HEK293 (cell line): ENCODE measurements around the gene CCDC85C.
A peak's percentile ranks its signal among the peaks of the same experiment; 100 is the strongest.

ENCODE experiments used
- CTCF ChIA-PET: fragments of 350-600 bp; formaldehyde crosslinking; extraction: SDS; loops from one replicate; lab custom pipeline; 2021; ENCODE audit warnings: antibody characterized with exemption; lab: Yijun Ruan, JAX
- POLR2A ChIA-PET: fragments of 300-600 bp; formaldehyde crosslinking; extraction: SDS; loops from one replicate; lab custom pipeline; 2020; ENCODE audit warnings: antibody characterized with exemption, inconsistent platforms; lab: Yijun Ruan, JAX
- H3K27ac ChIP-seq: fragments of 200-500 bp; sonication (Bioruptor generic); 2 replicates; pipeline ENCODE4 v1.5.1; 2014; ENCODE audit warnings: low read depth, low read length, control low read depth, inconsistent platforms; ENCODE audit errors: extremely low read depth
- H3K36me3 ChIP-seq, 2 experiments: fragments of 200-500 bp in 1 of 2; sonication (Bioruptor generic) in 1 of 2; 1 replicate in 1 of 2; 2 replicates in 1 of 2; pipeline ENCODE4 v1.5.1; 2014 to 2017; ENCODE audit warnings: inconsistent platforms in 2 of 2, low read length in 2 of 2; ENCODE audit not compliant: control insufficient read depth in 2 of 2, insufficient read depth in 1 of 2
- H3K4me1 ChIP-seq: fragments of 200-500 bp; sonication (Bioruptor generic); 2 replicates; pipeline ENCODE4 v1.5.1; 2014; ENCODE audit warnings: mild to moderate bottlenecking, low read length, inconsistent platforms; ENCODE audit not compliant: control insufficient read depth, insufficient read depth
- H3K4me3 ChIP-seq: 2 replicates; pipeline ENCODE4 v1.5.1; 2011; ENCODE audit warnings: low read depth, mild to moderate bottlenecking, control low read depth, low read length, moderate library complexity
- H3K9me3 ChIP-seq: fragments of 200-500 bp; sonication (Bioruptor generic); 2 replicates; pipeline ENCODE4 v1.5.1; 2014; ENCODE audit warnings: low read depth, low read length, inconsistent platforms; ENCODE audit not compliant: control insufficient read depth, insufficient read depth
- AEBP2 ChIP-seq: fragments of 450-650 bp; formaldehyde crosslinking; IDR thresholded peaks from 2 replicates; pipeline ENCODE4 v1.5.1; 2016; ENCODE audit warnings: missing biosample characterization, missing genetic modification characterization, borderline replicate concordance
- GLI4 ChIP-seq: fragments of 450-650 bp; formaldehyde crosslinking; IDR thresholded peaks from 2 replicates; pipeline ENCODE4 v1.5.1; 2016; ENCODE audit warnings: missing biosample characterization, missing genetic modification characterization
- GLIS1 ChIP-seq: fragments of 450-650 bp; formaldehyde crosslinking; IDR thresholded peaks from 2 replicates; pipeline ENCODE4 v1.5.1; 2016; ENCODE audit warnings: missing biosample characterization, missing genetic modification characterization
- INSM2 ChIP-seq: fragments of 450-650 bp; formaldehyde crosslinking; IDR thresholded peaks from 2 replicates; pipeline ENCODE4 v1.5.1; 2016; ENCODE audit warnings: missing biosample characterization, missing genetic modification characterization
- MYNN ChIP-seq: fragments of 450-650 bp; formaldehyde crosslinking; IDR thresholded peaks from 2 replicates; pipeline ENCODE4 v1.5.1; 2016; ENCODE audit warnings: missing biosample characterization, missing genetic modification characterization, borderline replicate concordance
- PRDM1 ChIP-seq: fragments of 450-650 bp; formaldehyde crosslinking; IDR thresholded peaks from 2 replicates; pipeline ENCODE4; 2016; ENCODE audit warnings: missing biosample characterization, missing genetic modification characterization
- REPIN1 ChIP-seq: fragments of 450-650 bp; formaldehyde crosslinking; IDR thresholded peaks from 2 replicates; pipeline ENCODE4 v1.5.1; 2017; ENCODE audit warnings: missing biosample characterization, missing genetic modification characterization, low read depth
- SCRT2 ChIP-seq: fragments of 450-650 bp; formaldehyde crosslinking; IDR thresholded peaks from 2 replicates; pipeline ENCODE4 v1.5.1; 2016; ENCODE audit warnings: missing biosample characterization, missing genetic modification characterization
- SP7 ChIP-seq: fragments of 450-650 bp; formaldehyde crosslinking; IDR thresholded peaks from 2 replicates; pipeline ENCODE4 v1.5.1; 2016; ENCODE audit warnings: missing biosample characterization, missing genetic modification characterization
- ZBTB17 ChIP-seq: fragments of 450-650 bp; formaldehyde crosslinking; IDR thresholded peaks from 2 replicates; pipeline ENCODE4 v1.5.1; 2016; ENCODE audit warnings: missing biosample characterization, missing genetic modification characterization
- ZBTB44 ChIP-seq: fragments of 450-650 bp; IDR thresholded peaks from 2 replicates; pipeline ENCODE4 v1.5.1; 2018; ENCODE audit warnings: missing biosample characterization, mild to moderate bottlenecking, missing genetic modification characterization
- ZIC2 ChIP-seq: fragments of 450-650 bp; formaldehyde crosslinking; IDR thresholded peaks from 2 replicates; pipeline ENCODE4 v1.5.1; 2016; ENCODE audit warnings: missing biosample characterization, missing genetic modification characterization
- ZNF157 ChIP-seq: fragments of 450-650 bp; formaldehyde crosslinking; IDR thresholded peaks from 2 replicates; pipeline ENCODE4 v1.5.1; 2016; ENCODE audit warnings: missing biosample characterization, missing genetic modification characterization
- ZNF174 ChIP-seq: fragments of 450-650 bp; formaldehyde crosslinking; IDR thresholded peaks from 2 replicates; pipeline ENCODE4 v1.5.0; 2017; ENCODE audit warnings: missing biosample characterization, mild to moderate bottlenecking, missing genetic modification characterization
- ZNF26 ChIP-seq: fragments of 450-650 bp; formaldehyde crosslinking; IDR thresholded peaks from 2 replicates; pipeline ENCODE4 v1.5.1; 2016; ENCODE audit warnings: missing biosample characterization, missing genetic modification characterization
- ZNF366 ChIP-seq: fragments of 450-650 bp; formaldehyde crosslinking; conservative IDR thresholded peaks from 2 replicates; pipeline ENCODE4 v1.5.1; 2016; ENCODE audit warnings: missing biosample characterization, missing genetic modification characterization
- ZNF404 ChIP-seq: fragments of 450-650 bp; formaldehyde crosslinking; IDR thresholded peaks from 2 replicates; pipeline ENCODE4 v1.5.1; 2017; ENCODE audit warnings: missing biosample characterization, missing genetic modification characterization
- ZNF423 ChIP-seq: fragments of 450-650 bp; formaldehyde crosslinking; IDR thresholded peaks from 2 replicates; pipeline ENCODE4 v1.5.1; 2016; ENCODE audit warnings: missing biosample characterization, missing genetic modification characterization
- ZNF654 ChIP-seq: fragments of 450-650 bp; formaldehyde crosslinking; IDR thresholded peaks from 2 replicates; pipeline ENCODE4 v1.5.1; 2016; ENCODE audit warnings: low read depth, missing biosample characterization, missing genetic modification characterization

Gene CCDC85C

DNA sequence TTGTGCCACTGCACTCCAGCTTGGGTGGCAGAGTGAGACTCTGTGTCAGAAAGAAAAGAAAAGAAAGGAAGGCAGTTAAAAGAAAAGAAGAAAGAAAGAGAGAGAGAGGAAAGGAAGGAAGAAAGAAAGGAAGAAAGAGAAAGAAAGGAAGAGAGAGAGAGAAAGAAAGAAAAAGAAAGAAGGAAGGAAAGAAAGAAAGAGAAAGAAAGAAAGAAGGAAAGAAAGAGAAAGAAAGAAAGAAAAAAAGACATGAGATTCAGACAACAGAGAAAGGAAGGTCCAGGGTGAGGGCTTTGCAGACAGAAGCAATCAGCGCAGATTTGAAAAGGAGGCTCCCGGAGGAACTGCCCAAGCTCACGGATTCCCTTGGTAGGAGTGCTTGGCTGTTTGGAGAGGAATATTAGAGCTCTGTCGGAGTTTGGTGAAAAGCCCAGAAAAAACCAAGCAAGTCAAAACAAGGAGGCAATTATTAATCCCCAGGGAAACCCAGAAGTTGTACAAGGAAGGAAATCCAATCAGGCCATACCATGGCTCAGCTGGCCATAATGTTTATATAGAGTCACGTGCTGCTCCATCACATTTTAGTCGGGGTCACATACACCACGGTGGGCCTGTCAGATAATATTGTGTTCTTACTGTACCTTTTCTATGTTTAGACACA is 11.6 kb upstream of the CCDC85C start:
- TF ChIP-seq PRDM1 (tag by site-specific recombination): peak; percentile 95
- TF ChIP-seq ZNF366 (tag by site-specific recombination): peak; percentile 95
- peak; percentile 94 for TF ChIP-seq ZBTB17 (tag by site-specific recombination)
- no peak for TF ChIP-seq ZNF423 (tag by site-specific recombination)
- POLR2A ChIA-PET: interaction anchor here (0.6 kb wide), 1 partner anchor 28 kb away, joined by 3 read pairs; no protein-coding TSS in a partner anchor
- no peak overlapping the region for H3K4me3 ChIP-seq
- H3K4me1 ChIP-seq: peaks cover 4% of the 10 kb centered on the region
- no peaks in the 10 kb centered on the region for H3K9me3 ChIP-seq
- H3K36me3 ChIP-seq: no peaks in the 10 kb centered on the region
- H3K27ac ChIP-seq: no peak overlapping the region
- CTCF ChIA-PET: interaction anchor here (0.6 kb wide), 1 partner anchor 92 kb away, joined by 4 read pairs; no protein-coding TSS in a partner anchor

- Histone ChIP-seq H3K4me1 (peaks cover 4% of the 10 kb centered on the region), H3K4me3 (no peak overlapping the region), H3K27ac (no peak overlapping the region), H3K9me3 (no peaks in the 10 kb centered on the region), H3K36me3 (no peaks in the 10 kb centered on the region)
- ChIA-PET CTCF (no interaction called here), POLR2A (interaction anchor here (1.3 kb wide), 1 partner anchor 38 kb away, joined by 3 read pairs; no protein-coding TSS in a partner anchor)
- TF ChIP-seq GLI4: no peak
- no peak for TF ChIP-seq ZNF404
- no peak for TF ChIP-seq ZNF26 (tag by site-specific recombination)
- peak; percentile 33; the same call in 1 of the 2 replicates for TF ChIP-seq GLIS1 (tag by site-specific recombination)
- peak; percentile 2; the same call in 1 of the 2 replicates for TF ChIP-seq SP7 (tag by site-specific recombination)
- TF ChIP-seq ZIC2: peak; percentile 71
Observed at GRCh38 chr14:99612738-99613330, 8.8 kb upstream of the CCDC85C start.

- no peak for TF ChIP-seq ZNF157
- TF ChIP-seq SCRT2: 0 out of 2 replicates have a peak, but pooled peaks have one; percentile 17
- TF ChIP-seq SP7 (tag by site-specific recombination): peak; percentile 99
- POLR2A ChIA-PET: interaction anchor here (1.3 kb wide), 1 partner anchor 38 kb away, joined by 3 read pairs; no protein-coding TSS in a partner anchor
- CTCF ChIA-PET: interaction anchor here (0.7 kb wide), 1 partner anchor 272 kb away, joined by 5 read pairs; no protein-coding TSS in a partner anchor
- no peaks in the 10 kb centered on the region for H3K9me3 ChIP-seq
- H3K36me3 ChIP-seq: no peaks in the 10 kb centered on the region
- no peak overlapping the region for H3K27ac ChIP-seq
- peaks cover 4% of the 10 kb centered on the region for H3K4me1 ChIP-seq
- no peak overlapping the region for H3K4me3 ChIP-seq
Observed at GRCh38 chr14:99612071-99612737, 8.2 kb upstream of the CCDC85C start.

GRCh38 chr14:99611646-99612045 is 7.6 kb upstream of the CCDC85C start:
- H3K4me3 ChIP-seq: no peak overlapping the region
- peaks cover 4% of the 10 kb centered on the region for H3K4me1 ChIP-seq
- H3K36me3 ChIP-seq: no peaks in the 10 kb centered on the region
- H3K27ac ChIP-seq: no peak overlapping the region
- H3K9me3 ChIP-seq: no peaks in the 10 kb centered on the region
- ChIA-PET CTCF (interaction anchor here (0.7 kb wide), 1 partner anchor 273 kb away, joined by 5 read pairs; no protein-coding TSS in a partner anchor), POLR2A (interaction anchor here (1.3 kb wide), 1 partner anchor 37 kb away, joined by 3 read pairs; no protein-coding TSS in a partner anchor)
- TF ChIP-seq ZNF654 (tag by site-specific recombination) (no peak), ZBTB44 (tag by site-specific recombination) (no peak), MYNN (tag by site-specific recombination) (no peak), REPIN1 (no peak), ZNF174 (no peak), INSM2 (tag by site-specific recombination) (no peak), AEBP2 (no peak)
